GM18499 (cell line): ENCODE results near the gene NR2F1-AS1.
"Not testable (repeated sequence)": the region's sequence is repeated elsewhere in the genome, so short reads cannot be mapped to it uniquely, and the experiment has no call there.

Experiments used
- ATAC-seq: cut with Tn5 transposase; IDR thresholded peaks from one replicate; pipeline ENCODE4 v1.9.1; 2021; ENCODE audit warnings: moderate number of reproducible peaks; ENCODE audit not compliant: insufficient read depth, unreplicated experiment

NR2F1-AS1 gene

GRCh38 chr5:93557021-93557604 is 23.9 kb downstream of the NR2F1-AS1 start:
- no peak for ATAC-seq

- not testable (repeated sequence) for ATAC-seq
Observed at GRCh38 chr5:93549594-93549993, 31.4 kb downstream of the NR2F1-AS1 start.

GRCh38 chr5:93545872-93546271 is 35.1 kb downstream of the NR2F1-AS1 start:
- ATAC-seq, result no peak

GRCh38 chr5:93532370-93532769 is 48.6 kb downstream of the NR2F1-AS1 start:
- no peak for ATAC-seq

GRCh38 chr5:93521815-93522214 is 59.2 kb downstream of the NR2F1-AS1 start:
- ATAC-seq, result not testable (repeated sequence)

GRCh38 chr5:93519740-93520139 is 61.3 kb downstream of the NR2F1-AS1 start:
- no peak for ATAC-seq

GRCh38 chr5:93517828-93518227 is 63.2 kb downstream of the NR2F1-AS1 start:
- no peak for ATAC-seq

- ATAC-seq, result no peak
Observed at GRCh38 chr5:93513298-93513697, 67.7 kb downstream of the NR2F1-AS1 start.

- no peak for ATAC-seq
Observed at GRCh38 chr5:93512799-93513198, 68.2 kb downstream of the NR2F1-AS1 start.

GRCh38 chr5:93511445-93511844 is 69.6 kb downstream of the NR2F1-AS1 start:
- no peak for ATAC-seq

- no peak for ATAC-seq
Observed at GRCh38 chr5:93510626-93511380, 70.2 kb downstream of the NR2F1-AS1 start.

- ATAC-seq, result not testable (repeated sequence)
Observed at GRCh38 chr5:93505553-93505952, 75.5 kb downstream of the NR2F1-AS1 start.

GRCh38 chr5:93503598-93504067 is 77.4 kb downstream of the NR2F1-AS1 start:
- ATAC-seq, result no peak

- no peak for ATAC-seq
Observed at GRCh38 chr5:93497096-93497495, 83.9 kb downstream of the NR2F1-AS1 start.

- no peak for ATAC-seq
Observed at GRCh38 chr5:93479982-93480509, 101.0 kb downstream of the NR2F1-AS1 start.

GRCh38 chr5:93477816-93478215 is 103.2 kb downstream of the NR2F1-AS1 start:
- ATAC-seq, result no peak

- ATAC-seq, result no peak
Observed at GRCh38 chr5:93476251-93476742, 104.7 kb downstream of the NR2F1-AS1 start.

- ATAC-seq, result no peak
Observed at GRCh38 chr5:93462916-93463315, 118.1 kb downstream of the NR2F1-AS1 start.

GRCh38 chr5:93461756-93462155 is 119.3 kb downstream of the NR2F1-AS1 start:
- ATAC-seq, result no peak

- ATAC-seq, result no peak
Observed at GRCh38 chr5:93460286-93460685, 120.7 kb downstream of the NR2F1-AS1 start.

GRCh38 chr5:93456796-93457195 is 124.2 kb downstream of the NR2F1-AS1 start:
- not testable (repeated sequence) for ATAC-seq
